ENCODE measurements around the gene SMIM38. TPM values are rescaled to one million over a fixed set of nuclear protein-coding genes. Genes with fewer than 3 reads are reported as not detected.

Gene SMIM38
- total and polyA plus RNA-seq, 2 donors (not counting 1 experiment from before 2014, with no cell fraction given): 1.2 to 1.6 TPM

DNA sequence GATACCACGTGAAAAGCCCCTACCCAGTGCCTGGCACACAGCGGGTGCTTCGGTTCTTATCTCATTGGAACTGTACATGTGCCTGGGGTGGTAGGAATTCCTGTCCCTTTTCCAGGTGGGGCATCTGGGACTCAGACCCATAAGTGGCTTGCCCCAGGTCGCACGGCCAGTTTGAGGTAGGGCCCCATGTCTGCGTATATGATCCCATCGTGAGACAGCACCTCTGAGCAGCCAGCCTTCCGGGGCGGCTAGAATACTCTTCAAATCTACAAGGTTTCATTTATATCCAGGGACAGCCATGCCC, 33.5 kb upstream of the SMIM38 start:
- peaks cover 22 to 32% of the 10 kb centered on the region in 2 donors for H3K4me1 ChIP-seq (ENCODE audit: control insufficient read depth in 2 of 2, insufficient read depth in 2 of 2, low read length in 2 of 2)
- no peaks in the 10 kb centered on the region for H3K79me2 ChIP-seq (ENCODE audit: control insufficient read depth, insufficient read depth, low read length)
- H3K4me2 ChIP-seq (replicated peaks; ENCODE audit: low read depth, low read length, poor library complexity, severe bottlenecking): peak overlapping the region; percentile 63
- H3K36me3 ChIP-seq (replicated peaks in 1 of 2; ENCODE audit: control extremely low read depth in 1 of 2, control insufficient read depth in 1 of 2, extremely low read depth in 1 of 2, insufficient read depth in 2 of 2, low read length in 1 of 2): no peaks in the 10 kb centered on the region
- ChIA-PET CTCF (interaction anchor here (1.9 kb wide), 1 partner anchor 20 kb away, joined by 4 read pairs; no protein-coding TSS in a partner anchor), POLR2A (no interaction called here)
- Mint-ChIP-seq H3K27me3 (no peaks in the 10 kb centered on the region), H3K27ac (no peak overlapping the region), H3K4me1 (peaks cover 24% of the 10 kb centered on the region), H3K4me3 (no peak overlapping the region), H3K9me3 (ENCODE audit: insufficient read depth) (no peaks in the 10 kb centered on the region)
- 98% methylated on average over 5 of the region's 9 CpGs for WGBS (ENCODE audit: insufficient coverage)
- H3K4me3 ChIP-seq (ENCODE audit: control extremely low read depth in 1 of 5, extremely low read depth in 1 of 5, insufficient read depth in 1 of 5, low read depth in 2 of 5, low read length in 4 of 5): no peak overlapping the region
- intact Hi-C loops (cut with micrococcal nuclease): no loop called here
- H3K9ac ChIP-seq (ENCODE audit: low read length): no peak overlapping the region
- TF ChIP-seq EZH2 (IDR thresholded peaks at IDR 0.05; ENCODE audit: borderline replicate concordance, insufficient read depth, low read depth, low read length, poor library complexity, severe bottlenecking): no peak
- TF ChIP-seq CTCF (IDR thresholded peaks at IDR 0.05): no peak
- H4K20me1 ChIP-seq (ENCODE audit: control insufficient read depth, insufficient read depth, low read length, poor library complexity, severe bottlenecking): no peaks in the 10 kb centered on the region
- H3K9me3 ChIP-seq (ENCODE audit: control extremely low read depth in 1 of 3, control insufficient read depth in 2 of 3, insufficient read depth in 1 of 3, low read length in 2 of 3): peaks cover 0 to 12% (median 0%) of the 10 kb centered on the region in 3 donors
- DNase-seq: no peak
- peaks cover 0 to 2% (median 0%) of the 10 kb centered on the region in 4 experiments for H3K27me3 ChIP-seq (replicated peaks in 1 of 4; ENCODE audit: control extremely low read depth in 1 of 4, control insufficient read depth in 3 of 4, insufficient read depth in 4 of 4, low read length in 3 of 4)
- H2AFZ ChIP-seq (ENCODE audit: insufficient read depth, low read depth, low read length, poor library complexity, severe bottlenecking): no peak overlapping the region
- ATAC-seq (ENCODE audit: low read depth): no peak
- no peak overlapping the region for H3K27ac ChIP-seq (ENCODE audit: low read length in 2 of 2)

- Histone ChIP-seq H3K36me3 (replicated peaks in 1 of 2; ENCODE audit: control extremely low read depth in 1 of 2, control insufficient read depth in 1 of 2, extremely low read depth in 1 of 2, insufficient read depth in 2 of 2, low read length in 1 of 2) (no peaks in the 10 kb centered on the region), H3K27ac (ENCODE audit: low read length in 2 of 2) (no peak overlapping the region), H2AFZ (ENCODE audit: insufficient read depth, low read depth, low read length, poor library complexity, severe bottlenecking) (peak overlapping the region; percentile 56), H3K4me3 (ENCODE audit: control extremely low read depth in 1 of 5, extremely low read depth in 1 of 5, insufficient read depth in 1 of 5, low read depth in 2 of 5, low read length in 4 of 5) (peak overlapping the region in 2 of 5 experiments; percentile 19), H3K4me1 (ENCODE audit: control insufficient read depth in 2 of 2, insufficient read depth in 2 of 2, low read length in 2 of 2) (peaks cover 22 to 32% of the 10 kb centered on the region in 2 donors), H3K27me3 (replicated peaks in 1 of 4; ENCODE audit: control extremely low read depth in 1 of 4, control insufficient read depth in 3 of 4, insufficient read depth in 4 of 4, low read length in 3 of 4) (peaks cover 0 to 2% (median 0%) of the 10 kb centered on the region in 4 experiments), H3K9me3 (ENCODE audit: control extremely low read depth in 1 of 3, control insufficient read depth in 2 of 3, insufficient read depth in 1 of 3, low read length in 2 of 3) (peaks cover 0 to 15% (median 0%) of the 10 kb centered on the region in 3 donors), H3K9ac (ENCODE audit: low read length) (peak overlapping the region; percentile 35), H4K20me1 (ENCODE audit: control insufficient read depth, insufficient read depth, low read length, poor library complexity, severe bottlenecking) (no peaks in the 10 kb centered on the region), H3K4me2 (replicated peaks; ENCODE audit: low read depth, low read length, poor library complexity, severe bottlenecking) (peak overlapping the region; percentile 63), H3K79me2 (ENCODE audit: control insufficient read depth, insufficient read depth, low read length) (no peaks in the 10 kb centered on the region)
- Mint-ChIP-seq H3K4me1 (peaks cover 24% of the 10 kb centered on the region), H3K4me3 (peak overlapping the region; percentile 73), H3K27ac (peak overlapping the region; percentile 34), H3K9me3 (ENCODE audit: insufficient read depth) (no peaks in the 10 kb centered on the region), H3K27me3 (no peaks in the 10 kb centered on the region)
- ChIA-PET CTCF (interaction anchor here (1.3 kb wide), 1 partner anchor 520 kb away, joined by 5 read pairs; no protein-coding TSS in a partner anchor), POLR2A (interaction anchor here (0.6 kb wide), 1 partner anchor 514 kb away, joined by 5 read pairs; no protein-coding TSS in a partner anchor)
- DNase-seq: peak; percentile 27
- TF ChIP-seq EZH2 (IDR thresholded peaks at IDR 0.05; ENCODE audit: borderline replicate concordance, insufficient read depth, low read depth, low read length, poor library complexity, severe bottlenecking) (no peak), CTCF (IDR thresholded peaks at IDR 0.05) (no peak)
- ATAC-seq (ENCODE audit: low read depth): peak; percentile 58
- intact Hi-C loops (cut with micrococcal nuclease): no loop called here
- WGBS (ENCODE audit: insufficient coverage): 37% methylated on average over 25 of the region's 27 CpGs
Measured at GRCh38 chr11:69122630-69123431, 32.9 kb upstream of the SMIM38 start.

All from B cell (primary cell).